SK-N-SH (cell line): Measurements from ENCODE around the gene KLK3. TPM values are rescaled to one million over a fixed set of nuclear protein-coding genes. Genes with fewer than 3 reads are reported as not detected.

ENCODE experiments used
- CTCF ChIA-PET: fragments of 300-600, 350-600 bp; formaldehyde crosslinking; extraction: SDS; loops from one replicate; lab custom pipeline; 2021; lab: Yijun Ruan, JAX
- POLR2A ChIA-PET: fragments of 350-600 bp; sonication (Branson Sonifier 250); formaldehyde crosslinking; extraction: SDS; loops from one replicate; lab custom pipeline; 2020; ENCODE audit warnings: antibody characterized with exemption, inconsistent platforms; lab: Yijun Ruan, JAX
- DNase-seq: peaks from one replicate; pipeline ENCODE4 v3.0.0; 2012
- H2AFZ ChIP-seq: fragments of 200-600 bp; sonication (generic); 2 replicates; pipeline ENCODE4 v1.8.1; 2016; ENCODE audit warnings: antibody characterized with exemption, mild to moderate bottlenecking, low read depth
- H3F3A ChIP-seq: fragments of 200-600 bp; sonication (generic); replicated peaks from 2 replicates; pipeline ENCODE3; 2016; ENCODE audit warnings: antibody characterized with exemption, mild to moderate bottlenecking; ENCODE audit not compliant: insufficient read depth
- H3K27ac ChIP-seq, 2 experiments: fragments of 200-500 bp in 1 of 2; fragments of 200-600 bp in 1 of 2; sonication (Bioruptor generic) in 1 of 2; sonication (generic), shearing (Covaris generic) in 1 of 2; 2 replicates each; pipeline versions ENCODE4 v1.5.1 to v1.6.1; 2014 to 2016; ENCODE audit warnings: low read depth in 2 of 2, inconsistent platforms in 1 of 2, low read length in 1 of 2, mild to moderate bottlenecking in 1 of 2, mixed read lengths in 1 of 2
- H3K27me3 ChIP-seq: fragments of 200-600 bp; sonication (generic), shearing (Covaris generic); 2 replicates; pipeline ENCODE4 v1.6.1; 2016; ENCODE audit warnings: mixed run types; ENCODE audit not compliant: insufficient read depth
- H3K36me3 ChIP-seq, 2 experiments: fragments of 200-500 bp in 1 of 2; fragments of 200-600 bp in 1 of 2; sonication (Bioruptor generic) in 1 of 2; sonication (generic) in 1 of 2; replicated peaks in 1 of 2; 2 replicates each; pipeline versions ENCODE3 to v1.5.1; 2014 to 2016; ENCODE audit warnings: low read length in 1 of 2, mild to moderate bottlenecking in 1 of 2; ENCODE audit not compliant: insufficient read depth in 2 of 2, control insufficient read depth in 1 of 2
- H3K4me1 ChIP-seq, 2 experiments: fragments of 200-500 bp in 1 of 2; fragments of 200-600 bp in 1 of 2; sonication (Bioruptor generic) in 1 of 2; sonication (generic), shearing (Covaris generic) in 1 of 2; 2 replicates each; pipeline versions ENCODE4 v1.5.1 to v1.6.1; 2014 to 2016; ENCODE audit warnings: low read depth in 1 of 2, low read length in 1 of 2, mixed run types in 1 of 2; ENCODE audit not compliant: insufficient read depth in 2 of 2, control insufficient read depth in 1 of 2
- H3K4me2 ChIP-seq: fragments of 200-600 bp; sonication (generic), shearing (Covaris generic); 2 replicates; pipeline ENCODE4 v1.6.1; 2017; ENCODE audit warnings: mixed run types
- H3K4me3 ChIP-seq, 2 experiments: fragments of 200-500 bp in 1 of 2; fragments of 200-600 bp in 1 of 2; sonication (Bioruptor generic) in 1 of 2; sonication (generic), shearing (Covaris generic) in 1 of 2; 2 replicates each; pipeline versions ENCODE4 v1.5.1 to v1.8.1; 2014 to 2016; ENCODE audit warnings: low read depth in 2 of 2, inconsistent platforms in 1 of 2, low read length in 1 of 2, mild to moderate bottlenecking in 1 of 2, mixed read lengths in 1 of 2, moderate library complexity in 1 of 2
- H3K79me2 ChIP-seq: fragments of 200-600 bp; sonication (generic); 2 replicates; pipeline ENCODE4 v1.8.1; 2017; ENCODE audit warnings: mild to moderate bottlenecking; ENCODE audit not compliant: insufficient read depth
- H3K9ac ChIP-seq: fragments of 200-600 bp; sonication (generic); 2 replicates; pipeline ENCODE4 v1.6.1; 2017; ENCODE audit warnings: mixed run types
- H3K9me2 ChIP-seq: fragments of 200-600 bp; sonication (generic); 2 replicates; pipeline ENCODE4 v1.6.1; 2017; ENCODE audit warnings: mixed run types
- H3K9me3 ChIP-seq: fragments of 200-600 bp; sonication (generic); 2 replicates; pipeline ENCODE4 v1.6.1; 2017; ENCODE audit warnings: mixed run types, mild to moderate bottlenecking, moderate library complexity
- H4K20me1 ChIP-seq: fragments of 200-600 bp; sonication (generic); 2 replicates; pipeline ENCODE4 v1.6.1; 2017; ENCODE audit warnings: mild to moderate bottlenecking, mixed run types; ENCODE audit not compliant: insufficient read depth
- CHD2 ChIP-seq: fragments of 150-350 bp; IDR thresholded peaks from 2 replicates; pipeline ENCODE4 v1.6.1; 2018; ENCODE audit warnings: low read length; ENCODE audit not compliant: partially characterized antibody
- ELF1 ChIP-seq: IDR thresholded peaks from 2 replicates; pipeline ENCODE4 v1.4.0; 2012
- EP300 ChIP-seq, 2 experiments: IDR thresholded peaks; 2 replicates each; pipeline versions ENCODE4 v1.4.0 to v1.6.1; 2012; ENCODE audit warnings: borderline replicate concordance in 1 of 2, low read depth in 1 of 2, low read length in 1 of 2
- FOSL2 ChIP-seq: IDR thresholded peaks from 2 replicates; pipeline ENCODE4 v1.4.0; 2012; ENCODE audit warnings: low read depth, mild to moderate bottlenecking, moderate library complexity, borderline replicate concordance
- FOXJ3 ChIP-seq: sonication (generic); formaldehyde crosslinking; IDR thresholded peaks from 2 replicates; pipeline ENCODE4 v1.5.1; 2020; ENCODE audit warnings: mild to moderate bottlenecking, missing genetic modification reagents
- FOXM1 ChIP-seq: IDR thresholded peaks from 2 replicates; pipeline ENCODE4 v1.4.0; 2012; ENCODE audit warnings: low read depth, mild to moderate bottlenecking
- GABPA ChIP-seq: IDR thresholded peaks from 2 replicates; pipeline ENCODE4 v1.4.0; 2012; ENCODE audit warnings: low read depth, mild to moderate bottlenecking
- NRF1 ChIP-seq: IDR thresholded peaks from 2 replicates; pipeline ENCODE4 v1.6.1; 2012; ENCODE audit warnings: low read depth, mild to moderate bottlenecking, low read length
- RAD21 ChIP-seq: IDR thresholded peaks from 2 replicates; pipeline ENCODE4 v1.6.1; 2012; ENCODE audit warnings: mild to moderate bottlenecking, low read length
- RFX5 ChIP-seq: IDR thresholded peaks from 2 replicates; pipeline ENCODE4 v1.6.1; 2012; ENCODE audit warnings: mild to moderate bottlenecking, improper control_type of control experiment, low read length
- RXRA ChIP-seq: IDR thresholded peaks from 2 replicates; pipeline ENCODE4 v1.4.0; 2012; ENCODE audit warnings: low read depth, mild to moderate bottlenecking, borderline replicate concordance
- SIN3A ChIP-seq: IDR thresholded peaks from 2 replicates; pipeline ENCODE4 v1.6.1; 2012; ENCODE audit warnings: low read depth, mild to moderate bottlenecking, low read length, moderate library complexity, borderline replicate concordance
- SMC3 ChIP-seq: IDR thresholded peaks from 2 replicates; pipeline ENCODE4 v1.6.1; 2012; ENCODE audit warnings: low read depth, low read length, improper control_type of control experiment
- WGBS: methylation state at CpG from one replicate; pipeline ENCODE4 v1.1.6; 2017; ENCODE audit warnings: low lambda C conversion rate; 5-methylcytosine and 5-hydroxymethylcytosine counted together
- polyA plus RNA-seq, 3 experiments: library from polyadenylated mRNA; depleted of rRNA; stranded (reverse); fragments of >200 nt; gene quantifications; 2 replicates each; pipeline ENCODE4 v1.2.3, GENCODE V29; 2012
- TF ChIP-seq, protein P1 (sequence below): IDR thresholded peaks from 2 replicates; pipeline ENCODE4 v1.4.0; 2012; ENCODE audit warnings: low read depth
- TF ChIP-seq, protein P2 (sequence below): IDR thresholded peaks from 2 replicates; pipeline ENCODE4 v1.6.1; 2012; ENCODE audit warnings: mild to moderate bottlenecking, low read depth, low read length, moderate library complexity
- TF ChIP-seq, protein P3 (sequence below): IDR thresholded peaks from 2 replicates; pipeline ENCODE4 v1.4.0; 2012; ENCODE audit warnings: low read depth, borderline replicate concordance
- TF ChIP-seq, protein P4 (sequence below): IDR thresholded peaks from 2 replicates; pipeline ENCODE4; 2012

The KLK3 gene
- polyA plus RNA-seq, 1 of the 3 experiments (the other 2 are of a cell fraction) = not detected

DNA sequence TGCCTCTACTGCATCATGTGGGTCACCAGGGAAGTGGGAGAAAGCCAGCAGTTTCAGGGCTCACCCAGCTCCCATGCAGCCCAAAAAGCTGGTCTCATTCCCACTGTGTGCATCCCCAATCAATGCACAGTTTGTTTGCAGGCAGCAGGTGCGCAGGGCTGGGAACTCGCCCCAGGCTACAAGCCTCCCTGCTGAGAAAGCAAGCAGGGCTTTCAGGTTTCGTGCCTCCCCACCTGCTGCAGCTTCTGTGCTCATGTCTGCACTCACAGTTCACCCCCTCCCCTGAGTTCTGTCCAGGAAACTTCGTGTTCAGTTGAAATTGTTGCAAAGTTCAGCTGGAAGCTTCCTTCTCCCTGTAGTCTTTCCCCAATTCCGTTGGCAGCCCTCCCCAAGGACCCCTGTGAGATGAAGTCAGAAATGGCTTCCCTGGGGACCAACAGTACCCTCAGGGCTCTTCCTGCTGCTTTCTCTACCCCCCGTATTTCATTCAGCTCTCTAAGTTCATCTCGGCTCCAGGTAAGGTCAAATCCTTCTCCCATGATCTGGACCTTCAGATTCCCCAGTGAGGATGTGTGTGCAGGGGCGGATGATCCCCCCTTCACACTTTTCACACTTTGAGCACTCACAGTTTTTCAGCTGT lies 10.3 kb upstream of the KLK3 start:
- H4K20me1 ChIP-seq = no peaks in the 10 kb centered on the region
- H3K9me3 ChIP-seq = no peaks in the 10 kb centered on the region
- ChIA-PET POLR2A (no interaction called here), CTCF (no interaction called here)
- WGBS = 0% methylated on average over 8 of the region's 8 CpGs
- H3K27me3 ChIP-seq = peaks cover 35% of the 10 kb centered on the region; the same call in 1 of the 2 replicates
- H3K9ac ChIP-seq = no peak overlapping the region
- H3K79me2 ChIP-seq = no peaks in the 10 kb centered on the region
- no peak overlapping the region for H2AFZ ChIP-seq
- DNase-seq = no peak
- no peak overlapping the region for H3K4me2 ChIP-seq
- no peaks in the 10 kb centered on the region for H3K9me2 ChIP-seq
- H3K36me3 ChIP-seq = no peaks in the 10 kb centered on the region
- no peaks in the 10 kb centered on the region for H3F3A ChIP-seq
- H3K4me3 ChIP-seq = no peak overlapping the region
- TF ChIP-seq, protein P1, sequence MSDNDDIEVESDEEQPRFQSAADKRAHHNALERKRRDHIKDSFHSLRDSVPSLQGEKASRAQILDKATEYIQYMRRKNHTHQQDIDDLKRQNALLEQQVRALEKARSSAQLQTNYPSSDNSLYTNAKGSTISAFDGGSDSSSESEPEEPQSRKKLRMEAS = no peak
- TF ChIP-seq ELF1 = no peak
- TF ChIP-seq CHD2 = no peak
- H3K4me1 ChIP-seq = no peaks in the 10 kb centered on the region
- no peak overlapping the region for H3K27ac ChIP-seq

DNA sequence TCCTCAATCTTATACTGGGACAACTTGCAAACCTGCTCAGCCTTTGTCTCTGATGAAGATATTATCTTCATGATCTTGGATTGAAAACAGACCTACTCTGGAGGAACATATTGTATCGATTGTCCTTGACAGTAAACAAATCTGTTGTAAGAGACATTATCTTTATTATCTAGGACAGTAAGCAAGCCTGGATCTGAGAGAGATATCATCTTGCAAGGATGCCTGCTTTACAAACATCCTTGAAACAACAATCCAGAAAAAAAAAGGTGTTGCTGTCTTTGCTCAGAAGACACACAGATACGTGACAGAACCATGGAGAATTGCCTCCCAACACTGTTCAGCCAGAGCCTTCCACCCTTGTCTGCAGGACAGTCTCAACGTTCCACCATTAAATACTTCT lies 4.0 kb upstream of the KLK3 start:
- Histone ChIP-seq H3K79me2 (no peaks in the 10 kb centered on the region), H3K4me2 (no peak overlapping the region), H3K9me3 (no peaks in the 10 kb centered on the region), H3K4me3 (no peak overlapping the region), H3K9ac (no peak overlapping the region), H3K27me3 (peaks cover 42% of the 10 kb centered on the region), H2AFZ (no peak overlapping the region), H3K27ac (no peak overlapping the region), H4K20me1 (no peaks in the 10 kb centered on the region), H3F3A (no peaks in the 10 kb centered on the region), H3K4me1 (no peaks in the 10 kb centered on the region), H3K9me2 (no peaks in the 10 kb centered on the region), H3K36me3 (no peaks in the 10 kb centered on the region)
- TF ChIP-seq RXRA = no peak
- TF ChIP-seq FOXM1 = no peak
- no peak for TF ChIP-seq ELF1
- TF ChIP-seq, protein P2, sequence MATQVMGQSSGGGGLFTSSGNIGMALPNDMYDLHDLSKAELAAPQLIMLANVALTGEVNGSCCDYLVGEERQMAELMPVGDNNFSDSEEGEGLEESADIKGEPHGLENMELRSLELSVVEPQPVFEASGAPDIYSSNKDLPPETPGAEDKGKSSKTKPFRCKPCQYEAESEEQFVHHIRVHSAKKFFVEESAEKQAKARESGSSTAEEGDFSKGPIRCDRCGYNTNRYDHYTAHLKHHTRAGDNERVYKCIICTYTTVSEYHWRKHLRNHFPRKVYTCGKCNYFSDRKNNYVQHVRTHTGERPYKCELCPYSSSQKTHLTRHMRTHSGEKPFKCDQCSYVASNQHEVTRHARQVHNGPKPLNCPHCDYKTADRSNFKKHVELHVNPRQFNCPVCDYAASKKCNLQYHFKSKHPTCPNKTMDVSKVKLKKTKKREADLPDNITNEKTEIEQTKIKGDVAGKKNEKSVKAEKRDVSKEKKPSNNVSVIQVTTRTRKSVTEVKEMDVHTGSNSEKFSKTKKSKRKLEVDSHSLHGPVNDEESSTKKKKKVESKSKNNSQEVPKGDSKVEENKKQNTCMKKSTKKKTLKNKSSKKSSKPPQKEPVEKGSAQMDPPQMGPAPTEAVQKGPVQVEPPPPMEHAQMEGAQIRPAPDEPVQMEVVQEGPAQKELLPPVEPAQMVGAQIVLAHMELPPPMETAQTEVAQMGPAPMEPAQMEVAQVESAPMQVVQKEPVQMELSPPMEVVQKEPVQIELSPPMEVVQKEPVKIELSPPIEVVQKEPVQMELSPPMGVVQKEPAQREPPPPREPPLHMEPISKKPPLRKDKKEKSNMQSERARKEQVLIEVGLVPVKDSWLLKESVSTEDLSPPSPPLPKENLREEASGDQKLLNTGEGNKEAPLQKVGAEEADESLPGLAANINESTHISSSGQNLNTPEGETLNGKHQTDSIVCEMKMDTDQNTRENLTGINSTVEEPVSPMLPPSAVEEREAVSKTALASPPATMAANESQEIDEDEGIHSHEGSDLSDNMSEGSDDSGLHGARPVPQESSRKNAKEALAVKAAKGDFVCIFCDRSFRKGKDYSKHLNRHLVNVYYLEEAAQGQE = no peak
- no peak for TF ChIP-seq SMC3
- no peak for TF ChIP-seq GABPA
- TF ChIP-seq FOSL2 = no peak
- no peak for TF ChIP-seq FOXJ3 (CRISPR knock-in tag)
- TF ChIP-seq EP300 (IDR thresholded peaks at IDR 0.05; ENCODE audit: borderline replicate concordance in 1 of 2, low read depth in 1 of 2, low read length in 1 of 2) = no peak
- no peak for TF ChIP-seq RFX5
- TF ChIP-seq, protein P3, sequence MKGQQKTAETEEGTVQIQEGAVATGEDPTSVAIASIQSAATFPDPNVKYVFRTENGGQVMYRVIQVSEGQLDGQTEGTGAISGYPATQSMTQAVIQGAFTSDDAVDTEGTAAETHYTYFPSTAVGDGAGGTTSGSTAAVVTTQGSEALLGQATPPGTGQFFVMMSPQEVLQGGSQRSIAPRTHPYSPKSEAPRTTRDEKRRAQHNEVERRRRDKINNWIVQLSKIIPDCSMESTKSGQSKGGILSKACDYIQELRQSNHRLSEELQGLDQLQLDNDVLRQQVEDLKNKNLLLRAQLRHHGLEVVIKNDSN = no peak
- TF ChIP-seq SIN3A = no peak
- TF ChIP-seq NRF1 = no peak
- no peak for TF ChIP-seq RAD21
- TF ChIP-seq, protein P4, sequence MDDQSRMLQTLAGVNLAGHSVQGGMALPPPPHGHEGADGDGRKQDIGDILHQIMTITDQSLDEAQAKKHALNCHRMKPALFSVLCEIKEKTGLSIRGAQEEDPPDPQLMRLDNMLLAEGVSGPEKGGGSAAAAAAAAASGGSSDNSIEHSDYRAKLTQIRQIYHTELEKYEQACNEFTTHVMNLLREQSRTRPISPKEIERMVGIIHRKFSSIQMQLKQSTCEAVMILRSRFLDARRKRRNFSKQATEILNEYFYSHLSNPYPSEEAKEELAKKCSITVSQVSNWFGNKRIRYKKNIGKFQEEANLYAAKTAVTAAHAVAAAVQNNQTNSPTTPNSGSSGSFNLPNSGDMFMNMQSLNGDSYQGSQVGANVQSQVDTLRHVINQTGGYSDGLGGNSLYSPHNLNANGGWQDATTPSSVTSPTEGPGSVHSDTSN = no peak
- TF ChIP-seq, protein P1 = no peak
- 3% methylated on average over 3 of the region's 3 CpGs for WGBS
- no peak for DNase-seq
- CTCF ChIA-PET = no interaction called here
- POLR2A ChIA-PET = no interaction called here
